ENCODE data around the gene MED12.

DNA sequence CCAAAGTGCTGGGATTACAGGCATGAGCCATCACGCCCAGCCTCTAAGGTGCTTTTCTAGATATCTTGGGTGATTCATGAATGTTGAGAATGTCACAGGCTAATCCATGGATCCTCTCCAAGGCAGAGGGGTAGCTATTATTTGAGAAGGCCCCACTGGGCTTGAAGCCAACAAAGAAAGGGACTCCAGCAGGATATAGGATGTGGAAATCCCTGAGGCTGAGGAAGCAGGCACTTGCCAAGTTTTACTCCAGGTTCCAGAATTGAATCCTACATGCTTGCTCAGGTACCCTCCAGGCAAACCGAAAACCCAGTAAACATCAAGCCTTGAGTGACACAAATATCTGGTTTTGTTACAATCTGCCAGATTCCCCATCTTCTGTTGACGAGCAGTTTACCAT lies 42.1 kb downstream of the MED12 start:
- TF ChIP-seq POLR2A (IDR thresholded peaks at IDR 0.05) (no peak), POLR2AphosphoS5 (IDR thresholded peaks at IDR 0.05) (no peak)

Measured in stomach (tissue), 4 donors.